Gastrocnemius medialis (tissue), 4 donors: ENCODE results near the gene POLA1. TPM values are rescaled to one million over a fixed set of nuclear protein-coding genes. Genes with fewer than 3 reads are reported as not detected.

Experiments
- ATAC-seq, 2 donors: fragments of 150-250 bp; one replicate each; pipeline ENCODE4 v1.9.1; 2016
- DNase-seq, 2 donors: peaks; one replicate each; pipeline ENCODE4 v3.0.0-alpha.2; 2019
- H3K27ac ChIP-seq, 4 donors: fragments of 200-600 bp; sonication (generic); 1 replicate in 1 of 4; 2 replicates in 3 of 4; pipeline ENCODE4 v1.5.1; 2016 to 2018; ENCODE audit warnings: mild to moderate bottlenecking in 2 of 4, moderate library complexity in 1 of 4
- H3K27me3 ChIP-seq, 3 donors: fragments of 200-600 bp; sonication (generic) in 2 of 3; 1 replicate in 1 of 3; 2 replicates in 2 of 3; pipeline versions ENCODE4 v1.5.1 to v1.6.0; 2016 to 2019; ENCODE audit warnings: mild to moderate bottlenecking in 1 of 3, moderate library complexity in 1 of 3
- H3K36me3 ChIP-seq, 2 donors: fragments of 200-600 bp; sonication (generic) in 1 of 2; one replicate each; pipeline ENCODE4 v1.5.1; 2017 to 2018
- H3K4me1 ChIP-seq, 2 donors: fragments of 200-600 bp; sonication (generic) in 1 of 2; one replicate each; pipeline ENCODE4 v1.5.1; 2016 to 2017; ENCODE audit warnings: mild to moderate bottlenecking in 2 of 2
- H3K4me3 ChIP-seq, 4 donors: fragments of 200-600 bp; sonication (generic) in 3 of 4; 1 replicate in 1 of 4; 2 replicates in 3 of 4; pipeline ENCODE4 v1.5.1; 2016 to 2019; ENCODE audit warnings: mild to moderate bottlenecking in 2 of 4
- H3K9me3 ChIP-seq, 3 donors: fragments of 200-600 bp; sonication (generic) in 2 of 3; 1 replicate in 1 of 3; 2 replicates in 2 of 3; pipeline ENCODE4 v1.5.1; 2016 to 2019
- POLR2A ChIP-seq, 2 donors: fragments of 450-650 bp; IDR thresholded peaks; one replicate each; pipeline ENCODE4 v1.6.1; 2017; ENCODE audit warnings: antibody characterized with exemption in 2 of 2, mild to moderate bottlenecking in 2 of 2, moderate library complexity in 2 of 2
- in situ Hi-C, 4 donors: fragments of 200-750 bp; cut with MboI; loops; one replicate each; pipeline versions ENCODE4 v1.15.0 to v1.8.0; 2017; ENCODE audit warnings: low sequenced_read_pairs in 4 of 4
- intact Hi-C: fragments of 100-400 bp; cut with DNase I; formaldehyde crosslinking; loops from one replicate; pipeline ENCODE4 v1.15.1; 2023; ENCODE audit warnings: low total_unique reads
- total RNA-seq, 4 donors: library from RNA; depleted of rRNA; stranded (reverse); fragments of >200 nt; gene quantifications; one replicate each; pipeline versions ENCODE4 v1.1.0 to v1.2.3, GENCODE V29; 2016
- TF ChIP-seq, protein P1 (sequence below), 5 experiments: fragments of 450-650 bp in 3 of 5; fragments of 200-600 bp in 2 of 5; sonication (generic) in 2 of 5; IDR thresholded peaks in 4 of 5; conservative IDR thresholded peaks in 1 of 5; 1 replicate in 4 of 5; 2 replicates in 1 of 5; pipeline ENCODE4 v1.5.1; 2016 to 2019; ENCODE audit warnings: antibody characterized with exemption in 5 of 5, mild to moderate bottlenecking in 3 of 5, moderate library complexity in 3 of 5

The POLA1 gene
- total RNA-seq, 4 donors from 2014 or later = 5.2 to 9.6 (median 6.9) TPM

DNA sequence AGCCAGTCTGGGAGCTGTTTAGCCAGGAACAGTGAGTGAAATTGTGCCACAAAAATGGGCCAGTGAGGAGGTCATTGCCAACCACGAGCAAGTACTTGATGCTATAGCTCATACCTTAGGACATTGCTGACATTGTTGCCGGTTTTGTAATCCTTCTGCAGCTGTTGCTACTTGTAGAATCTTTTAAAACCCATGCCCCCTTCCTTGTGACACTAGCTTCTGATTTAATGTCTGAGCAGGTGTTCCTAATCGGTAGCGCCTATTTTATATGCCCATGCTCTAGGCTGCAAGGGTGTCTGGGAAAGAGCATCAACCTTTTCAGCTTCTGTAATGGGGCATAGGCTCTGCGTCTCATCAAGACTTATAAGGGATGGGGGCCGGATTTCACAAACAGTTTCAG is 2.6 kb downstream of the POLA1 start:
- Histone ChIP-seq H3K4me1 (peaks cover 7 to 19% of the 10 kb centered on the region in 2 donors), H3K9me3 (no peaks in the 10 kb centered on the region), H3K4me3 (no peak overlapping the region), H3K27me3 (no peaks in the 10 kb centered on the region), H3K27ac (peak overlapping the region in 1 of 4 donors; percentile 58), H3K36me3 (no peaks in the 10 kb centered on the region)
- DNase-seq (no peak), ATAC-seq (no peak)
- in situ Hi-C loops (no loop called here), intact Hi-C loops (loop anchor here (10.0 kb wide), 3 partner anchors 221 to 791 kb away; partner anchors contain the start of genes APOO and CXorf58)
- TF ChIP-seq, protein P1, sequence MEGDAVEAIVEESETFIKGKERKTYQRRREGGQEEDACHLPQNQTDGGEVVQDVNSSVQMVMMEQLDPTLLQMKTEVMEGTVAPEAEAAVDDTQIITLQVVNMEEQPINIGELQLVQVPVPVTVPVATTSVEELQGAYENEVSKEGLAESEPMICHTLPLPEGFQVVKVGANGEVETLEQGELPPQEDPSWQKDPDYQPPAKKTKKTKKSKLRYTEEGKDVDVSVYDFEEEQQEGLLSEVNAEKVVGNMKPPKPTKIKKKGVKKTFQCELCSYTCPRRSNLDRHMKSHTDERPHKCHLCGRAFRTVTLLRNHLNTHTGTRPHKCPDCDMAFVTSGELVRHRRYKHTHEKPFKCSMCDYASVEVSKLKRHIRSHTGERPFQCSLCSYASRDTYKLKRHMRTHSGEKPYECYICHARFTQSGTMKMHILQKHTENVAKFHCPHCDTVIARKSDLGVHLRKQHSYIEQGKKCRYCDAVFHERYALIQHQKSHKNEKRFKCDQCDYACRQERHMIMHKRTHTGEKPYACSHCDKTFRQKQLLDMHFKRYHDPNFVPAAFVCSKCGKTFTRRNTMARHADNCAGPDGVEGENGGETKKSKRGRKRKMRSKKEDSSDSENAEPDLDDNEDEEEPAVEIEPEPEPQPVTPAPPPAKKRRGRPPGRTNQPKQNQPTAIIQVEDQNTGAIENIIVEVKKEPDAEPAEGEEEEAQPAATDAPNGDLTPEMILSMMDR (IDR thresholded peaks at IDR 0.05 in 4 of 5, conservative IDR thresholded peaks at IDR 0.05 in 1 of 5) = no peak

DNA sequence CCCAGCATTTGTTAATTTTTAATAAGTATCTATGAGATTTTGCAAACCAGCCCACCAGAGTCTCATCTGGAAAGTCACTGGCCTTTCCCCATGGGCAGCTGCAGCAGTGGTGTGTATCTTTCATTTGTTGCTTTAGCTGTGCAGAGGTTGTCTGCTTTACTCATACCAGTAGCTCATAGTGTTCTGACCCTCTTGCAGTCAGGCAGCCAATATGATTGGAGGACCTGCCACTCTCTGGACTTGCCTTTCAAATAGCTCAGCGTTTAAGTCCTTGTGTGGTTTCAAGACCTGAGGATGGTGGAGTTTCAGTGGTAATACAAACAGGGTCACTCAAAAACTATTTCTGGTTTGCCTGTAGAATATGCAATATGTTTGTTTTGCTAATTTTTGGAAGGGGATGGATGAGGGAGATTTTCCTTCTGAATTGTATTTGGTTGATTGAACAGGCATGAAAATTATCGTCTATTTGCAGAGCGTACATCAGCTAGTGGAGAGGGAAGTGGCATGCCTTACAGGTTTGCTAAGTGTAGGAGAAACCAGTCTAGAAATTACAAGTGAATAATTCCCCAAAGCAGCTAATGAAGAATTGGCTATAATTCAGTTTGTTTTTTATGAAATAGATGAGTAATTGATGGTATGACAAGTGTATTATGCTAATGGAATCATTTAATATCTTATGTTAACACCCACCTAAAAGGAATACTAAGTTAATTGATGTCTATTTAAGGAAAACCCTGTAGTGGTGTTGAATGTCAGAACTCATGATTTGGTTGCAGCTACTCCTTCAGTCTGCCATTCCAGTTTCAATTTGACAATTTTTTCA is 8.9 kb downstream of the POLA1 start:
- Histone ChIP-seq H3K27me3 (no peaks in the 10 kb centered on the region), H3K36me3 (no peaks in the 10 kb centered on the region), H3K9me3 (no peaks in the 10 kb centered on the region), H3K27ac (no peak overlapping the region), H3K4me1 (no peaks in the 10 kb centered on the region), H3K4me3 (no peak overlapping the region)
- no peak for DNase-seq
- in situ Hi-C loops = no loop called here
- no peak for TF ChIP-seq POLR2A (IDR thresholded peaks at IDR 0.05)
- TF ChIP-seq, protein P1 (IDR thresholded peaks at IDR 0.05 in 4 of 5, conservative IDR thresholded peaks at IDR 0.05 in 1 of 5) = no peak
- ATAC-seq = no peak
- intact Hi-C loops = no loop called here

DNA sequence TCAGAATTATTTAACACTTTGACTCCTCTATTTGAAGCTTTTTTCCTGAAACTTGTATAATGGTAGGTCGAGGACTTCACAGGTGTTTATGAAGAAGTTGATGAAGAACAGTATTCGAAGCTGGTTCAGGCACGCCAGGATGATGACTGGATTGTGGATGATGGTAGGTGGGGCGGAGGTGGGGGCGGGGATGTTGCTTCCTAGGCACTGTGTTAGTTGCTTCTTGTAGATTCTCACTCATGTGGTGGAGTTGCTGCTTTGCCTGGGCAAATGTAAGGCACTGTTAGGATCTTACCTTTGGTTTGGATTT is 9.4 kb downstream of the POLA1 start:
- Histone ChIP-seq H3K4me3 (no peak overlapping the region), H3K27me3 (no peaks in the 10 kb centered on the region), H3K36me3 (no peaks in the 10 kb centered on the region), H3K4me1 (no peaks in the 10 kb centered on the region), H3K27ac (no peak overlapping the region), H3K9me3 (no peaks in the 10 kb centered on the region)
- intact Hi-C loops (no loop called here), in situ Hi-C loops (no loop called here)
- DNase-seq (no peak), ATAC-seq (no peak)
- no peak for TF ChIP-seq POLR2A (IDR thresholded peaks at IDR 0.05)
- TF ChIP-seq, protein P1 (IDR thresholded peaks at IDR 0.05 in 4 of 5, conservative IDR thresholded peaks at IDR 0.05 in 1 of 5) = no peak

DNA sequence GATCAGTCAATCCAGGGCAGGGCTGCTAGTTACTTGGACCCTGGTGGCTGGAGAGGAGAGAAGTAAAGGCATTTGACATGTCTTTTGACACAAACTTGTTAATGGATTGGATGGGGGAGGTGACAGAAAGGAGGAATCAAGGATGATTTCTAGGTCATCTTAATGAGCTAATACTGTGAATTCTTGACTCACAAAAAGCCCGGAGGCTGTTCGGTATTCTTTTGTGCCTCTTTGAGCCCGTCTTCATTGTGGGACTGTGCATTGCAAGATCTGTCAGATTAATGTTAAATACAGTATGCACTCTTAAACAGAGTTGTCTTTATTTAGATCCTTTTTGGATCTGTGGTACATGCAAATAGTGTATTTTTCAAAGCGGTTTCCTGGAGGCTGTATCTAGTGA is 25.1 kb downstream of the POLA1 start:
- Histone ChIP-seq H3K4me1 (no peaks in the 10 kb centered on the region), H3K36me3 (no peaks in the 10 kb centered on the region), H3K4me3 (no peak overlapping the region), H3K27ac (no peak overlapping the region), H3K27me3 (no peaks in the 10 kb centered on the region), H3K9me3 (no peaks in the 10 kb centered on the region)
- DNase-seq (no peak), ATAC-seq (no peak)
- no peak for TF ChIP-seq POLR2A (IDR thresholded peaks at IDR 0.05)
- TF ChIP-seq, protein P1 (IDR thresholded peaks at IDR 0.05 in 4 of 5, conservative IDR thresholded peaks at IDR 0.05 in 1 of 5) = no peak
- in situ Hi-C loops (no loop called here), intact Hi-C loops (no loop called here)

DNA sequence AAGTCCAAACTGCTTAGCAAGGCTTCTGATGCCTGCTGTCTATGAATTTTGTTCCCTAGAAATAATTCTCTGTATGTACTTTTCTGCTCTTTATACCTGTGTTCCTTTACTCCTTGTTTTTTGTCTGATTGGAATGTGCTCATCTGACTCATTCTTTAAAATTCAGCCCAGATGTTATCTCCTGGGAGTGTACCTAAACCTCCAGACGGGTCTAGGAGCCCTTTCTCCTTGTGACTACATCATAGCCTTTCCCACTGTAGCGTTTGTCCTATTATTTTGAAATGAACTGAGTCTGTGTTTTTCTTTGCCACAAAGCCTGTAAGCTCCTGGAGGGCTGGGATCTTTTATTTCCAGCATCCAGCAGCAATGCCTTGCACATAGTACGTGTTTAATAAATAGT is 26.3 kb downstream of the POLA1 start:
- ATAC-seq (no peak), DNase-seq (no peak)
- intact Hi-C loops = no loop called here
- in situ Hi-C loops = no loop called here
- no peak for TF ChIP-seq POLR2A (IDR thresholded peaks at IDR 0.05)
- no peaks in the 10 kb centered on the region for H3K4me1 ChIP-seq
- H3K9me3 ChIP-seq = no peaks in the 10 kb centered on the region
- H3K27ac ChIP-seq = no peak overlapping the region
- H3K4me3 ChIP-seq = no peak overlapping the region
- H3K27me3 ChIP-seq = no peaks in the 10 kb centered on the region
- no peaks in the 10 kb centered on the region for H3K36me3 ChIP-seq
